ENCODE data around the gene MATK.

MATK gene

GRCh38 chr19:3809881-3810707, 23.9 kb upstream of the MATK start:
- ChIA-PET CTCF (no interaction called here), POLR2A (no interaction called here)
- peak; percentile 65 for DNase-seq (ENCODE audit: extremely low spot score)
- no peak for TF ChIP-seq CTCF (IDR thresholded peaks at IDR 0.05; ENCODE audit: control extremely low read depth, extremely low read depth, low read depth, missing control alignments)

- POLR2A ChIA-PET, result no interaction called here
- no peak for DNase-seq (ENCODE audit: extremely low spot score)
- TF ChIP-seq CTCF (IDR thresholded peaks at IDR 0.05; ENCODE audit: control extremely low read depth, extremely low read depth, low read depth, missing control alignments), result no peak
- CTCF ChIA-PET, result no interaction called here
Observed at GRCh38 chr19:3808420-3809143, 22.4 kb upstream of the MATK start.

GRCh38 chr19:3807574-3808354, 21.6 kb upstream of the MATK start:
- DNase-seq (ENCODE audit: extremely low spot score), result no peak
- CTCF ChIA-PET, result no interaction called here
- POLR2A ChIA-PET, result no interaction called here
- no peak for TF ChIP-seq CTCF (IDR thresholded peaks at IDR 0.05; ENCODE audit: control extremely low read depth, extremely low read depth, low read depth, missing control alignments)

- TF ChIP-seq CTCF (IDR thresholded peaks at IDR 0.05; ENCODE audit: control extremely low read depth, extremely low read depth, low read depth, missing control alignments), result no peak
- DNase-seq (ENCODE audit: extremely low spot score), result no peak
- ChIA-PET CTCF (interaction anchor here (1.4 kb wide), 1 partner anchor 14 kb away, joined by 3 read pairs; no protein-coding TSS in a partner anchor), POLR2A (no interaction called here)
Observed at GRCh38 chr19:3807131-3807480, 20.9 kb upstream of the MATK start.

- DNase-seq (ENCODE audit: extremely low spot score), result no peak
- POLR2A ChIA-PET, result interaction anchor here (0.7 kb wide), 1 partner anchor 19 kb away, joined by 3 read pairs; no protein-coding TSS in a partner anchor
- TF ChIP-seq CTCF (IDR thresholded peaks at IDR 0.05; ENCODE audit: control extremely low read depth, extremely low read depth, low read depth, missing control alignments), result no peak
- CTCF ChIA-PET, result interaction anchor here (1.4 kb wide), 1 partner anchor 16 kb away, joined by 3 read pairs; no protein-coding TSS in a partner anchor
Observed at GRCh38 chr19:3805859-3806258, 19.7 kb upstream of the MATK start.

GRCh38 chr19:3804429-3804828, 18.2 kb upstream of the MATK start:
- no peak for TF ChIP-seq CTCF (IDR thresholded peaks at IDR 0.05; ENCODE audit: control extremely low read depth, extremely low read depth, low read depth, missing control alignments)
- DNase-seq (ENCODE audit: extremely low spot score), result no peak
- CTCF ChIA-PET, result interaction anchor here (1.8 kb wide), 1 partner anchor 18 kb away, joined by 7 read pairs; no protein-coding TSS in a partner anchor

More at GRCh38 chr19:3804429-3804828, 18.2 kb upstream of the MATK start:
- POLR2A ChIA-PET, result no interaction called here
